NOMO-1 treated with dmso at 0.1 percent for 144 hours (cell line): Measurements from ENCODE around the gene AHCYL1.

ENCODE experiments used
- DNase-seq: peaks from one replicate; lab custom pipeline; 2025; ENCODE audit not compliant: unreplicated experiment; lab: John Stamatoyannopoulos, UW

AHCYL1 gene

GRCh38 chr1:110034451-110035235 is 50.1 kb downstream of the AHCYL1 start, which contains the start of gene STRIP1:
STRIP1 (plus strand) TSS chr1:110034624; CDS start chr1:110034638, 14 bp downstream.
- peak; percentile 92 for DNase-seq

GRCh38 chr1:110035236-110035752 is 50.7 kb downstream of the AHCYL1 start:
- no peak for DNase-seq

GRCh38 chr1:110038271-110038670 is 53.7 kb downstream of the AHCYL1 start:
- no peak for DNase-seq

DNA sequence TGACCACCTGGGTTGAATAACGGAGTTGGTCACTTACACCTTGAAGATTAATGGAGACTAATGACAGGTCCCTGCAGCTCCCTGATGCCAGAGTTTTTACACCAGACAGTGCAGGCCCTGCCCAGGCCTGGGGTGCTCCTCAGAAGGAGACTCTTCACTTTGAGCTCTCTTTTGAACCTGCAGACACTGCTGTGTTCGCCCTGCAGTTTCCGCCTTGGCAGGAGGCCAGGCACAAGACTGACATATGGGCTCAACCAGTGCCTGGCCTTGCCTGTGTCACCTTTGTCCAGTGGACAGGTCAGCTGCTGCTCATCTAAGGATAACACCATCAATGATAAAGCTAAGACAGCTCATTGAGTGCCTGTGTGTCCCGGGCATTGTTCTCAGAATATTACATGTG is 55.1 kb downstream of the AHCYL1 start:
- DNase-seq: no peak

DNA sequence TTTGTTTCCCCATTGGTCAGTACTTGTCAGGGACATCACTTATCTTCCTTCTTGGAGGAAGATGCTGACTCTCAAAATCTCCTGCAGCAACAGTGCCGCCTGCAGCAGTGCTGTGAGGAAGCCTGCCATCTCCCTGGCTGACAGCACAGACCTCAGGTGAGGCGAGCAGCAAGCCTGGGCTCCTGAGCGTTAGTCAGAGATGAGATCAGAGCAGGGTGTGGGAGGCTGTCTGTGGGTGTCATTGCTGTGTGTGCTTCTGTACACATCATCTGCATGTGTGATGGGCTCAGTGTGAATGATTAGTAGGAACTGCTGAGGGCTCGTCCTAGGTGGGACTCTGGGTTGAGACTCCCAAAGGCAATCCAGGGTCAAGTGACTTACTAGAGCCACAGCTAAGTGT is 56.0 kb downstream of the AHCYL1 start:
- no peak for DNase-seq

DNA sequence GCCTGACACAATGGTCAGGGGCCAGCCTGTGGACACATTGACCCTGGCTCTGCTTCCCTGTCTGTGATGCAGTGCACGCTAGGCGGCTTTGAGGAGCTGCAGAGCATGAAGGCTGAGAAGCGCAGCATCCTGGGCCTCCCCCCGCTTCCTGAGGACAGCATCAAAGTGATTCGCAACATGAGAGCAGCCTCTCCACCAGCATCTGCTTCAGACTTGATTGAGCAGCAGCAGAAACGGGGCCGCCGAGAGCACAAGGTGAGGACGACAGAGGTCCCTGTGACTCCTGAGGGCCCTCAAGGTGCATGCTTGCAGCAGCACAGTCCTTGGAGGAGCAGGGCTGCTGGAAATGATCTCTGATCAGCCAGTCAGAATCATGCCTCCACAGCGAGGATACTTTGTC is 58.5 kb downstream of the AHCYL1 start:
- no peak for DNase-seq

DNA sequence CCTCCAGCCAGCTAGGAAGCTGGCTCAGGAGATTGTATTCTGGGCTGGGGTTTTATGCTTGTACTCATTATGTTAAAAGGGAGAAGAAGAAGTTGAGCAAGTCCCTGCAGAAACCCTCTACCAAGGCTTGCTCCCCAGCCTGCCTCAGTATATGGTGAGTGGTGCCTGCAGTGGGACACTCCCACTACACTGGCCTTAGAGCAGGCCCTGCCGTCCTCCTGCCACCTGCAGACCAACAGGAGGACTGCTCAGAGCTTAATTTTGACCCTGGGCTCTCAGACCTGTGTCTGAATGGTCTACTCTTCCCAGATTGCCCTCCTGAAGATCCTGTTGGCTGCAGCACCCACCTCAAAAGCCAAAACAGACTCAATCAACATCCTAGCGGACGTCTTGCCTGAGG is 62.9 kb downstream of the AHCYL1 start:
- DNase-seq: no peak

- DNase-seq: no peak
Measured at GRCh38 chr1:110048240-110048639, 63.7 kb downstream of the AHCYL1 start.

- DNase-seq: no peak
Measured at GRCh38 chr1:110048923-110049601, 64.5 kb downstream of the AHCYL1 start.

DNA sequence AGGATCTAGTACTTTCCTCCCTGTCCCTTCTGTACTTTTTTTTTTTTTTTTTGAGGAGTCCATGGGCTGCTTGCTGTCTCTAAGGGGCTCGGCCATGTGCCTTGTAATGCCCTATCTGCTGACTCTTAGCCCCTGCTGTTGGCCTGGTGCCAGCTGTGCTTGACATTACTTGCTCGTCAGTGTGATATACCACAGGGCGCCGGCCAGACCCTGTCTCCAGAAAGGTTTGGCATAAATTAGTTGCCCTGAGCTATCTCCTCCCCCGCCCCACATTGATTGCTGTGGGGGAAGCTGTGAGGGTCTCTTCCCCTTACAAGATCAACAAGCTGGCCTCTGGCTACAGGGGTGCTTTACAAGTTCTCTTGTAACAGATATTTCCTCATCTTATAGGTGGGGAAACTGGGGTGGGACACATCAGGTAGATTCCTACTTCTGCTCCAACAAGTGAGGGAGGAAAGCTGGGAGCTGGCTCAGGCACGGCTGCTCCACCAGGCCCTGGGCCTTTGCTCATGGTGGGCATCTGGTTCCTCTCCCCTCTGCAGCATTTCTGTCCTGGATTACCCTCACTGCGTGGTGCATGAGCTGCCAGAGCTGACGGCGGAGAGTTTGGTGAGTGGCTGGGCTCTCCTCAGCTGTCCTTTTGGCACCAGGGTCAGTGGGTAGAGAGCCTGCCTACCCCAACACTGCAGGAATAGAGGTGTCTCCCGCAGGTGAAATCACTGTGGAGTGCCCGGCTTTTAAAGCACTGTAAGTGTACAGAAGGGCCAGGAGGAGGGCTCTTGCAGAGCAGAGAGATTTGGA is 65.4 kb downstream of the AHCYL1 start:
- no peak for DNase-seq

DNA sequence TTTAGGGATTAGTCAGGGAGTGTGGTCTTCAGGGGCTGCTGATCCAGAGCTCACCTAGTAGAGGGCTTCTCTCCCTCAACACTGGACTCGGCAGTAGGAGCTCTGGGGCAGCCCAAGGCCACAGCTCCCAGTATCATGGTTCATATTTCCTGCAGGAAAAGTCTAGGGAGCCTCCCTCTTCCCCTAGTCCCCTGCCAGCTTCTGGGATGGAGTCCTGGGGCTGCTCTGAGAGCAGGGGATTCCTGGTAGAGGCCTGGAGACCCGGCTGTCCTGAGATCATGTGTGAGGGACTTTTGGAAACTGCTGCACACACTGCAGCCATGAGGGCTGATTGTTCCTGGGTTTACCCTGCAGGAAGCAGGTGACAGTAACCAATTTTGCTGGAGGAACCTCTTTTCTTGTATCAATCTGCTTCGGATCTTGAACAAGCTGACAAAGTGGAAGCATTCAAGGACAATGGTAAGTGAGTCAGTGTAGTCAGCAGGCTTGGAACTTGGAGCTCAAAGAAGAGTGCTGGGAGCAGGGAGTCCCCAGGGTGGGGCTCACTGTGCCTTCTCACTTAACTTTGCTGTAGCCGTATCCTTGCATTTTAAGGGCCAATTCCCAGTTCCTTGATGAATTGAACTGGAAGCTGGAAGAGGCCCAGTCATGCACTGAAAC is 66.2 kb downstream of the AHCYL1 start:
- DNase-seq: no peak

GRCh38 chr1:110051262-110051648 is 66.7 kb downstream of the AHCYL1 start:
- no peak for DNase-seq

GRCh38 chr1:110053552-110054428 is 69.2 kb downstream of the AHCYL1 start:
- no peak for DNase-seq

DNA sequence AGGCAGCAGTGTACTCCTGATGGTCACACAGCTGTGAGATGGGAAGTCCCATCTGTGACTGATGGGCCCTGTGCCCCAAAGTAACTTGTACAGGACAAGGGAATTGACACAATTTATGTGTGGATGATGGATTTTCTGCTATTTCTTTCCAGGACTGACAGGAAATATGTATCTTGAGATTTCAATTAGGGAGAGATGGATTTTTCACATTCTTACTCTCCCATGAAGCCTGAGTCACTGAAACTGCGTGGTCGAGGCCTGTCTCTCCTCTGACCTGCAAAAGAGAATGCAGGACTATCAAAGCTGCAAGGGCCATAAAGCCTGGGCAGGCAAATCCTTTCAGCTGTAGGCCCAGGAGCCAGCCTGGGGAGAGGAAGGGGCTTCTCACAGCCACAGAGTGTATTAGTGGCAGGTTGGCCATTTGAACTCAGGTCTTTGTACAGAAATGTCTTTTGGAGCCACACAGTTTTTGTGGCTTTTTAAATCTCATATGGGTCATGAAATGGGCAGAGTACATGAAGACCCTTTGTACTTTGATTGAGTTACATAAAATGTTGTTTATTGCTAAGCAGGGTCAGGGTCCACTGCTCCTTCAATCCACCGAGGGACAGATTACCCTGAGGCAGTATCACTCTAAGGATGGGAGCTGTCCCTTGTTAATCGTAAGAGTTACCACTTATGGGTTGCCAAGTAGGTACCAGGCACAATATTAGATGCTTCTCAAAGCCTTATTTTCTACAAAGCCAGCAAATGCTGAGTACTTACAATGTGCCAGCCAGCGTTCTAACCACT is 71.1 kb downstream of the AHCYL1 start:
- no peak for DNase-seq

- DNase-seq: no peak
Measured at GRCh38 chr1:110056285-110056683, 71.7 kb downstream of the AHCYL1 start.

- DNase-seq: no peak
Measured at GRCh38 chr1:110056776-110057175, 72.2 kb downstream of the AHCYL1 start.

DNA sequence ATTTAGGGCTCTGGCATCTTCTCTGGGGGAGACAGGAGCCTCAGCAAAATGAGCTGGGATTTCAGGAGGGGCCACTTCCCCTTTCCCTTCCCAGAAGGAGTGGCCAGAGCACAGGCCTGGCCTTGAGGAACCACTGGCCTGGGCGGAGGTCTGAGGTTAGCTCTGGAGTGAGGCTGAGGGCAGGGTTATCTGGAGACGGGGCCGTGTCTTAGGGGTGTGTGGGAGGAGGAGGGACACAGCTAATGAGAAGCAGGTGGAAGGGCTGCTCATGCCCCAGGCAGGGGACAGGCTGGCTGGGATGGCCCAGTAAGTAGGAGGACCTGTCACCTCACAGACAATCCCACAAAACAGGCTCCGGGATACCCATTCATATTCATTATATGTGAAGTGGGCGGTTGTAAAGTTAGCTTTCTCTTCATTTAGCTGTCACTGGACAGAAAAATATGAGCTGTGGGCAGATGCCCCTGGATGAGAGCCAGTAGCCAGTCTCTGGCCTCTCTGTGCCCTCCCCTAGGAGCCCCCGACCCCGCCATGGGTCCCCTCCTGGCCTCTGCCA is 73.5 kb downstream of the AHCYL1 start:
- DNase-seq: no peak

DNA sequence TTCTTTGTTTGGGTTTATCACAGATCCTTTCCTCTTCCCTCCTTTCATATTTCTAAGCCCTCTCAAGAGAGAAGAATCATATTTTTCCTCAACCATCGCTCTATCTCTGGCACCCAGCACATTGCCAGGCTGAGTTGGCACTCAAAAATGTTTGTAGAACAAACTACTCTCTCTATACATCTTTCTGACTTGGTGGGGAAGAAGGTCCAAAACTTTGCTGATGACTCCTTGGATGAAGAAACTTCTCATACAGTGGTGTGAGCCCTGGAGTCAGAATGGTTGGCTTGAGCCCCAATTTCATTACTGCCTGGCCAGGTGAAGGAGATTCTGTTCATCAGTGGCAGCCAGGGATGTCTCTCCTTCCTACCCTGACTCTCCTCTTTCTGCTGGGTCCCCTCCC is 74.0 kb downstream of the AHCYL1 start:
- DNase-seq: no peak
